GM19467 (cell line): ENCODE data around the gene ADM2.
"Not testable (repeated sequence)": the region's sequence is repeated elsewhere in the genome, so short reads cannot be mapped to it uniquely, and the experiment has no call there.

Source experiments
- ATAC-seq: cut with Tn5 transposase; IDR thresholded peaks from one replicate; pipeline ENCODE4 v1.9.1; 2021; ENCODE audit warnings: mild to moderate bottlenecking, moderate library complexity; ENCODE audit not compliant: unreplicated experiment

Gene ADM2

GRCh38 chr22:50481440-50482106, at the start of gene ADM2:
ADM2 (plus strand) TSS chr22:50481543; CDS start chr22:50481848, 305 bp downstream.
- ATAC-seq: no peak

- no peak for ATAC-seq
These were observed 49.0 kb upstream of the ADM2 start for GRCh38 chr22:50432131-50432876.

GRCh38 chr22:50432877-50433510, 48.3 kb upstream of the ADM2 start:
- ATAC-seq: not testable (repeated sequence)

- ATAC-seq: no peak
These were observed 46.5 kb upstream of the ADM2 start for GRCh38 chr22:50434849-50435248.

- no peak for ATAC-seq
These were observed 45.9 kb upstream of the ADM2 start for GRCh38 chr22:50435291-50436014.

- ATAC-seq: no peak
These were observed 45.1 kb upstream of the ADM2 start for GRCh38 chr22:50436015-50436830.

GRCh38 chr22:50436841-50437341, 44.5 kb upstream of the ADM2 start:
- no peak for ATAC-seq

- ATAC-seq: no peak
These were observed 43.6 kb upstream of the ADM2 start for GRCh38 chr22:50437511-50438304.

- no peak for ATAC-seq
These were observed 42.8 kb upstream of the ADM2 start for GRCh38 chr22:50438305-50439275.

GRCh38 chr22:50439314-50439870, 42.0 kb upstream of the ADM2 start:
- no peak for ATAC-seq

- no peak for ATAC-seq
These were observed 41.4 kb upstream of the ADM2 start for GRCh38 chr22:50439871-50440331.

- no peak for ATAC-seq
These were observed 40.6 kb upstream of the ADM2 start for GRCh38 chr22:50440544-50441249.

- no peak for ATAC-seq
These were observed 39.8 kb upstream of the ADM2 start for GRCh38 chr22:50441428-50441993.

GRCh38 chr22:50443197-50443596, 38.1 kb upstream of the ADM2 start:
- no peak for ATAC-seq

GRCh38 chr22:50443801-50444625, 37.3 kb upstream of the ADM2 start:
- ATAC-seq: no peak

GRCh38 chr22:50444663-50445062, 36.7 kb upstream of the ADM2 start:
- no peak for ATAC-seq
